Omental fat pad (tissue), 4 donors: ENCODE results near the gene TIMM22. TPM values are rescaled to one million over a fixed set of nuclear protein-coding genes. Genes with fewer than 3 reads are reported as not detected.

ENCODE experiments used
- ATAC-seq: fragments of 150-250 bp; one replicate; pipeline ENCODE4 v1.9.1; 2016; ENCODE audit warnings: mild to moderate bottlenecking, moderate library complexity; ENCODE audit not compliant: low FRiP score
- DNase-seq: peaks from one replicate; pipeline ENCODE4 v3.0.0-alpha.2; 2019; ENCODE audit warnings: low spot score
- total RNA-seq, 4 donors: library from RNA; depleted of rRNA; stranded (reverse); fragments of >200 nt; gene quantifications; one replicate each; pipeline ENCODE4 v1.1.0, GENCODE V29; 2016
- TF ChIP-seq, protein P1 (sequence below), 3 donors: fragments of 450-650 bp; IDR thresholded peaks; one replicate each; pipeline ENCODE4 v1.5.1; 2016 to 2017; ENCODE audit warnings: antibody characterized with exemption in 3 of 3, mild to moderate bottlenecking in 3 of 3, moderate library complexity in 2 of 3

The TIMM22 gene
- total RNA-seq, 4 donors from 2014 or later = 10.9 to 18.3 (median 13.4) TPM

GRCh38 chr17:1029922-1030644 is 33.2 kb downstream of the TIMM22 start:
- ATAC-seq (no peak), DNase-seq (no peak)
- TF ChIP-seq, protein P1, sequence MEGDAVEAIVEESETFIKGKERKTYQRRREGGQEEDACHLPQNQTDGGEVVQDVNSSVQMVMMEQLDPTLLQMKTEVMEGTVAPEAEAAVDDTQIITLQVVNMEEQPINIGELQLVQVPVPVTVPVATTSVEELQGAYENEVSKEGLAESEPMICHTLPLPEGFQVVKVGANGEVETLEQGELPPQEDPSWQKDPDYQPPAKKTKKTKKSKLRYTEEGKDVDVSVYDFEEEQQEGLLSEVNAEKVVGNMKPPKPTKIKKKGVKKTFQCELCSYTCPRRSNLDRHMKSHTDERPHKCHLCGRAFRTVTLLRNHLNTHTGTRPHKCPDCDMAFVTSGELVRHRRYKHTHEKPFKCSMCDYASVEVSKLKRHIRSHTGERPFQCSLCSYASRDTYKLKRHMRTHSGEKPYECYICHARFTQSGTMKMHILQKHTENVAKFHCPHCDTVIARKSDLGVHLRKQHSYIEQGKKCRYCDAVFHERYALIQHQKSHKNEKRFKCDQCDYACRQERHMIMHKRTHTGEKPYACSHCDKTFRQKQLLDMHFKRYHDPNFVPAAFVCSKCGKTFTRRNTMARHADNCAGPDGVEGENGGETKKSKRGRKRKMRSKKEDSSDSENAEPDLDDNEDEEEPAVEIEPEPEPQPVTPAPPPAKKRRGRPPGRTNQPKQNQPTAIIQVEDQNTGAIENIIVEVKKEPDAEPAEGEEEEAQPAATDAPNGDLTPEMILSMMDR (IDR thresholded peaks at IDR 0.05) = no peak

DNA sequence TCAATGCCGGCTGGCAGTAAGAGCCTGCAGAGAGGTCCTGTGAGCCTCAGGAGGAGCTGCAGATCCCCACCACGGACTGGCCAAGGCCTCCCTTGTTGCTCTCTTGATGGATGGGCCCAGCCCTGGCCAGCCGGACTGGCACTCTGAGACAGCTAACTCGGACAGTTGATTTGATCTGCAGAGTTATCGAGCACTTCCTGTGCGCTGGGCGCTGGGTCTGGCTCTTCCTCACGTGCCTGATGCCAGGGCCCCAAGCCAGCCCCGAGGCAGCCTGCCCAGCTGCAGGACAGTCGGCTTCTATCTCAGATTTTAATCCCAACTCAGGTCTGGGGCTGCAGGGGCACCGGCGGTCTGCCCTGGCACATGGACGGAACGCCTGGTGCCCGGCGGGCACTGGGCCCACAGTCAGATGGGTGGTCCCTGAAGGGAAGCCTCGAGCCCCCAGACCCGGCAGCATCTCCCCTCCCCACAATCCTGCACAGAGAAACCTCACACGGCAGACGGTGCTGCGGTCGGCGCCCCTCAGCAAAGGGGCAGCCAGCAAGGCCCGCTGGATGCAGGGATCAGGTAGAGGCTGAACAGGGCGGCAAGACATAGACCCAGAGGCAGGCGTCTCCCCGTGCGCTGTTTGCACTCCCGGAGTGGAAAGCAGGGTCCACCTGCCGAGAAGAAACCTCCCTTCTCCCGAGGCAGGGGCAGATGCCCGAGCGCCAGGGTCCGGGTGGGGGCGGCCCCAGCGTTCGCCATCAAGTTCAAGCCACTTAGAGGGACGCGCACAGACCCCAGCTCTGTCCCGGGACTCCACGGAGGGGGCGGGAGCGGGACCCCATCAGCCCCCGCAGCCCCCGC is 34.0 kb downstream of the TIMM22 start:
- DNase-seq (no peak), ATAC-seq (peak; percentile 10)
- TF ChIP-seq, protein P1 (IDR thresholded peaks at IDR 0.05) = no peak

DNA sequence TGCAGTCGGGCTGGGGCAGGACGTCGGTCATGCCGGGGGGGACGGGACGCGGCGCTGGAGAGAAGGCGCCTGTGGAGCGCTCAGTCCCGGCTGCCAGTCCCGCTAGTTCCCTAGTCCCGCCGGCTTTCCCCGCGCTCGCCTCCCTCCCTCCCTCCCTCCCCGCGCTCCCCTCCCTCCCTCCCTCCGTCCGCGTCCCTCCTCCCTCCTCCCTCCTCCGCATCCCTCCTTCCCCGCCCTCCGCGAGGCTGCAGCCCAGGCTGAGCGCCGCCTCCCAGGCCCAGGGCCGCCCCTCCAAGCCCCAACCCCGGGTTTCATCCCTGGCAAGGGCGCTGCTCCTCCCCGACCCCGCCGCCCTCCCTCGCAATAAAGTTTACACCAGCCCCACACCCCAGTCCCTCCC is 34.8 kb downstream of the TIMM22 start:
- ATAC-seq (no peak), DNase-seq (no peak)
- TF ChIP-seq, protein P1 (IDR thresholded peaks at IDR 0.05) = no peak

DNA sequence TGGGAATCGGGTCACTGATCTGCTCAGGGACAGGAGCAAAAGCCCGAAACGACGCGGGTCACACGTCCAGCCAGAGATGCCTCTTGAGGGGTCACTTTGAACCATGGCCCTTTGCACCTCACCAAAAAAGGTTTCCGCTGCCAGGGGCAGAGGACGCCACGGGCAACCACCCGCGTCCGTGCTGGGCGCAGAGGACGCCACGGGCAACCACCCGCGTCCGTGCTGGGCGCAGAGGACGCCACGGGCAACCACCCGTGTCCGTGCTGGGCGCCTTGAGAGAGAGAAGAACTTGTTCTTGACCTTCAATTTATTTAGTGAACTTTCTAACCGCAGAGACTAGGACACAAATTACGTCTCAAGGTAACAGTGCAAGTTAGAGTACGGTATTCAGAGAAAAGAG is 35.5 kb downstream of the TIMM22 start:
- TF ChIP-seq, protein P1 (IDR thresholded peaks at IDR 0.05) = no peak
- no peak for ATAC-seq

DNA sequence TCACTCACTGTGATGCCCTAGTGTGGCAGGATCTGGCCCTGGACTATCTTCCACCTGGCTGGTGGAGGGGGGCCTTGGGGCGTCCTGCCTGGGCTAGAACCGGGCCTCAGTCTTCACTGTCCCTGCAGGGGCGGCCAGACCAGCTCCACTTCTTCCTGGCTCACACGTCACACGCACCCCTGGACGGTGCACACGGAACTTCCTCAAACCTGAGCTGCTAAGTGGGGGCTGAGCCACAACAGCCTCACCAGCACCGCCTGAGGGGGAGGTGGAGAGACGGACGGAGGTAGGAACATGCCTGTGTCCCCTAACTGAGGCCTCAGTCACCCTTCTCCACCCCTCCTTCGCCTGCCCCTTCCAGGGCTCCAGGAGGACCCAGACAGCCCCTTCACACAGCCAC is 36.6 kb downstream of the TIMM22 start:
- DNase-seq = no peak
- no peak for ATAC-seq
- TF ChIP-seq, protein P1 (IDR thresholded peaks at IDR 0.05) = no peak

More for the DNA sequence above, 35.5 kb downstream of the TIMM22 start:
- no peak for DNase-seq

- ATAC-seq = no peak
- TF ChIP-seq, protein P1 (IDR thresholded peaks at IDR 0.05) = no peak
- no peak for DNase-seq
These were observed 37.8 kb downstream of the TIMM22 start for GRCh38 chr17:1034652-1035210.
